ENCODE data around the gene GABBR2.

The GABBR2 gene

GRCh38 chr9:98248737-98249474 lies 459.8 kb downstream of the GABBR2 start:
- DNase-seq: peak; percentile 71

GRCh38 chr9:98247831-98248657 lies 460.7 kb downstream of the GABBR2 start:
- no peak for DNase-seq

DNA sequence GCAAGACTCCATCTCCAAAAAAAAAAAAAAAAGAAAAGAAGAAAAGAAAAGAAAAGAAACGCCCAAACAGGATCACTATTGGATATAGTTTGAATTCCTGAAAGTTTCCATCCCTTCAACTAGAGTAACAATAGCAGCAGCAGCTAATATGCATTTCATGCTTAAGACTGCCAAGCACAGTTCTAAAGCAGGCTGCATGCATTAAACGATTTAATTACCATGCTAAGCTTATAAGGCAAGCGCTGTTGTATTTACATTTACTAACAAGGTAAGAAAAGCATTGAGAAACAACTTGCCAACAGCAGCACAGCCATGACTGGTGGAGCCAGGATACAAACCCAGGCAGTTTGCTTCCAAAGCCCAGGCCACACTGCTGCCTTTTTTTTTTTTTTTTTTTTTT lies 466.3 kb downstream of the GABBR2 start:
- no peak for DNase-seq

DNA sequence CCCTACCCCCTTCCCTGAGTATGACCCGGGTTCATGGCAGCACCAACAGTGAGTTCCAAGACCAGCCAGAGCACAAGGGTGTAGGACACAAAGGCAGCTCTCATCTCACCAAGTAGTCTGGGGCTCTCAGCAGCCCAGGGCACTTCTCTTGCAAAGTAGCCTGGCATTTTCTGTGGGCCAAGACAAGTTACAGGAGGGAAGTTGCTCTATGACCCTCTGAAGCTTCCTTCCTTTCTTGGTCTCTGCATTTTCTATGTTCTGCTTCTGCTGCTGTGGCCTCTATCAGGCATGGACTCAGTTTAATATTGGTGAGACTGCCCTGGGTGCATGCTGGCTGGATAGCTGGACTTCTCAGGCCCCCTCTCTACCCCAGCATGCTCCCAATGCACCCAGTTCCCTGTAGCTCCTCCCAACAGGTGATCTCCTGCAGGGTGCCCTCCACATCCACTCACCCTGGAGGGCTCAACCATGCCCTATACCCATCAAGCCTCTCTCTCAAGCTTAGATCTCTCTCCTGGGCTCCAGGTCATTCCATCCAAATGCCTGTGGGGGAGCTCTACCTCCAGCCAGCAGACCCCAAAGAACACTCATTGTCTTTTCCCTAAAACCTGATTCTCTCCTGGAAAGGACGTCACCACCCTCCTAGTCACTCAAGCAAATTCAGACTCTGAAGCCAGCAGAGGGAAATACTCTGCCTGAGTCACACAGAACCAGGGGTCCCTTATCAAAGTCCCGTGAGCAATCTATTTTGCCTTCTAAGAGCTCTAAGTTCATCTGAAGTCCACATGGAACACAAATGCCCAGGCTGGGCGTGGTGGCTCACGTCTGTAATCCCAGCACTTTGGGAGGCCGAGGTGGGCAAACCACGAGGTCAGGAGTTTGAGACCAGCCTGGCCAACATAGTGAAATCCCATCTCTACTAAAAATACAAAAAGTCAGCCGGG lies 467.1 kb downstream of the GABBR2 start:
- DNase-seq: no peak

DNA sequence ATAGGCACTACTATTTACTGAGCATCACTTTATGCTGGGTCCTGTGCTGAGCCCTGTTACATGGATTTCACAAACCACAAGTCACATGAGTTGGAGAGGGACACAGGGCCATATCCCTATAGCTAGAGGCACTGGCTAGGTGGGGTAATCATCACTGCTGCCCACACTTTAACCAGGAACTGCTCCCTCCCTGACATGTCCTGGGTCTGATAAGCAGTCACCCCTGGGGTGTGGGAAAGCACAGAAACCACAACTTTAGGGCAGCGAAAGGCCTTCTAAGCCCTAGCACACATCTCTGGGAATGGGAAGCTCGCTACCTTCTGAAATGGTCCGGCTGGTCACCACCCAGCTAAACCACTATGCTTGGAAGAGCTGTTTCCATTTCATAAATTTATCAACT lies 468.3 kb downstream of the GABBR2 start:
- DNase-seq: no peak
